GM10248 (cell line): ENCODE measurements around the gene SLC25A4.

Source experiments
- CTCF ChIA-PET: fragments of 300-600 bp; sonication (Branson Sonifier 250); formaldehyde crosslinking; extraction: SDS; loops from one replicate; lab custom pipeline; 2021; ENCODE audit warnings: antibody characterized with exemption; lab: Yijun Ruan, JAX
- POLR2A ChIA-PET: fragments of 350-650 bp; sonication (Branson Sonifier 250); formaldehyde crosslinking; extraction: SDS; loops from one replicate; lab custom pipeline; 2020; ENCODE audit warnings: antibody characterized with exemption; lab: Yijun Ruan, JAX
- DNase-seq: peaks from one replicate; pipeline ENCODE4 v3.0.0; 2012; ENCODE audit errors: extremely low spot score
- TF ChIP-seq, protein P1 (sequence below): IDR thresholded peaks from 2 replicates; pipeline ENCODE4 v1.5.1; 2012; ENCODE audit warnings: mild to moderate bottlenecking, low read depth; ENCODE audit errors: extremely low read depth, missing control alignments, control extremely low read depth

The SLC25A4 gene

DNA sequence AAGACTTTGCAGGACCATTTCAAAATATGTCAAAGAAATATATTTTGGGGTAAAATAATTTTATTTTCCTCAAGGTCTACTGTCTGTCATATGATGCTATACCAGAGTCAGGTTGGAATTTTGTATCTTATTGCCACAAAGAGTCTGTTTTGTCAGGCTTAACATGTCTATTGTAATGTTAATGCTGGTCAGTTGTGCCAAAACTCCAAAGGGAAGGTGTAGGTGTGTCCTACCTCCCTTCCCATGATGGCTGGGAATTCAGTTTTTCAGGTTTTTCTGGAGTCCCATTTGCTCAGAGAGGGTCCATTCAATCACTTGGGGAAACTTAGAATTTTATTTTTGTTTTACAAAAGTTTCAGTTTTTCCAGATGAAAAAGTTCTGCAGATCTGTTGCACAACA is 33.3 kb upstream of the SLC25A4 start:
- CTCF ChIA-PET: interaction anchor here (1.0 to 1.3 kb wide), 3 partner anchors 14 to 25 kb away, joined by 3 to 4 read pairs (median 3); no protein-coding TSS in a partner anchor
- no peak for DNase-seq
- TF ChIP-seq, protein P1, sequence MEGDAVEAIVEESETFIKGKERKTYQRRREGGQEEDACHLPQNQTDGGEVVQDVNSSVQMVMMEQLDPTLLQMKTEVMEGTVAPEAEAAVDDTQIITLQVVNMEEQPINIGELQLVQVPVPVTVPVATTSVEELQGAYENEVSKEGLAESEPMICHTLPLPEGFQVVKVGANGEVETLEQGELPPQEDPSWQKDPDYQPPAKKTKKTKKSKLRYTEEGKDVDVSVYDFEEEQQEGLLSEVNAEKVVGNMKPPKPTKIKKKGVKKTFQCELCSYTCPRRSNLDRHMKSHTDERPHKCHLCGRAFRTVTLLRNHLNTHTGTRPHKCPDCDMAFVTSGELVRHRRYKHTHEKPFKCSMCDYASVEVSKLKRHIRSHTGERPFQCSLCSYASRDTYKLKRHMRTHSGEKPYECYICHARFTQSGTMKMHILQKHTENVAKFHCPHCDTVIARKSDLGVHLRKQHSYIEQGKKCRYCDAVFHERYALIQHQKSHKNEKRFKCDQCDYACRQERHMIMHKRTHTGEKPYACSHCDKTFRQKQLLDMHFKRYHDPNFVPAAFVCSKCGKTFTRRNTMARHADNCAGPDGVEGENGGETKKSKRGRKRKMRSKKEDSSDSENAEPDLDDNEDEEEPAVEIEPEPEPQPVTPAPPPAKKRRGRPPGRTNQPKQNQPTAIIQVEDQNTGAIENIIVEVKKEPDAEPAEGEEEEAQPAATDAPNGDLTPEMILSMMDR: no peak
- POLR2A ChIA-PET: no interaction called here

DNA sequence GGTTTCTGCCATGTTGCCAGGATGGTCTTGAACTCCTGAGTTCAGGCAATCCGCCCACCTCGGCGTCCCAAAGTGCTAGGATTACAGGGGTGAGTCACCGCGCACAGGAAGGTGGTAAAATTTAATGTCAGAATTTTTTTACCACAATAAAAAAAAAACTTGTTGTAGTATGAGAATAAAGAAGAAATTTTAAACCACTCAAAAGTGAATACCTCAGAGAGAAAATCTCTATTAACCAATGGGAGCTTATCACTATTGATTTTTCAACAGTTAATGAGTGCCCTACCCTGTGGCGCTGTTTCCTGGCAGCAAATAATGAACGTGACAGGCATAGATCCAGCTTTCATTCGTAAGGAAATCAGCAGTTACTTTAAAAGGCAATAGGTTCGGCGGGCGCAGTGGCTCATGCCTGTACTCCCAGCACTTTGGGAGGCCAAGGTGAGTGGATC is 32.7 kb upstream of the SLC25A4 start:
- ChIA-PET CTCF (interaction anchor here (1.0 to 1.3 kb wide), 3 partner anchors 14 to 24 kb away, joined by 3 to 4 read pairs (median 3); no protein-coding TSS in a partner anchor), POLR2A (no interaction called here)
- TF ChIP-seq, protein P1: no peak

DNA sequence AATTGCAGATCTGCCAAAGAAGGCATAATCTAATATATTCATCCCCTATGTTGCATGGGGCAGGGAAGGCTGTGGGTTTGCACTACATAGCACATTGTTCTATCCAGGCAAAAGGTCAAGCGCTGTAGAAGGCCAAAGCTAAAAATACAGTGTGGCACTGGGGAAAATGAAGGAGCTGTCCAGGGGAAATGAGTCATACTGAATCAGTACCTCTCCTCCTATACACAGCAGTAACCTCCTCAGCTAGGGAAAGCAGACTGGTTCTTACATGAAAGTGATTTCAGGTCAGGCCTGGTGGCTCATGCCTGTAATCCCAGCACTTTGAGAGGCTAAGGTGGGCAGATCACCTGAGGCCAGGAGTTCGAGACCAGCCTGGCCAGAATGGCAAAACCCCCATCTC is 31.0 kb upstream of the SLC25A4 start:
- ChIA-PET POLR2A (no interaction called here), CTCF (interaction anchor here (2.4 kb wide), 1 partner anchor 16 kb away, joined by 7 read pairs; no protein-coding TSS in a partner anchor)
- DNase-seq: no peak
- TF ChIP-seq, protein P1: no peak

More for the DNA sequence above, 32.7 kb upstream of the SLC25A4 start:
- DNase-seq: no peak

DNA sequence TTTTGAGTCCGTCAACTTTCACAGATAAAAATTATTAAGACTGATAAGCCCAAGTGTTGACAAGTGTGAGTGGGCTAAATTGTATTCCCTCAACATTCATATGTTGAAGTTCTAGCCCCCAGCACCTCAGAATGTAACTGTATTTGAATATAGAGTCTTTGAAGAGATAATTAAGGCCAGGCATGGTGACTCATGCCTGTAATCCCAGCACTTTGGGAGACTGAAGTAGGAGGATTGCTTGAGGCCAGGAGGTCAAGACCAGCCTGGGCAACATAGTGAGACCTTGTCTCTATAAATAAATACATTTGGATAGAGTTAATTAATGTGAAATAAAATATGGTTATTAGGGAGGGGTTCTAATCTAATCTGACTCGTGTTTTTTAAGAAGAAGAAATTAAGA is 29.7 kb upstream of the SLC25A4 start:
- TF ChIP-seq, protein P1: no peak
- no peak for DNase-seq
- CTCF ChIA-PET: interaction anchor here (2.4 to 2.5 kb wide), 2 partner anchors 18 to 21 kb away, joined by 6 to 7 read pairs; no protein-coding TSS in a partner anchor

DNA sequence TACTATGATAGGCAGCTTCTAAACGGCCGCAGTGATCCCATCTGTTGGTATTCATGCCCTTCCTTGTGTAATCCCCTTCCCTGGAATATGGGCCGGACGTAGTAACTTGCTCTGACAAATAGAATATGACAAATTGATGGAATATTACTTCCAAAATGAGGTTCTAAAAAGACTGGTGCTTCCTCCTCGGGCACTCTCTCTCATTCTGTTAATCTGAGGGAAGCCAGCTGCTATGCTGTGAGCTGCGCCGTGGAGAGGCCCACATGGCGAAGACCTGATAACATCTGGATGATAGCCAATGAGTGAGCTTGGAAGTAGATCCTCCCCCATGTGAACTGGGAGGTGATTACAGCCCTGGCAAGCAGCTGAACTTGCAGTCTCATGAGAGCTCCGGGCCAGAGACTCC is 27.2 kb upstream of the SLC25A4 start:
- DNase-seq: no peak
- CTCF ChIA-PET: interaction anchor here (0.9 to 1.9 kb wide), 6 partner anchors 11 to 76 kb away, joined by 3 to 5 read pairs (median 4); no protein-coding TSS in a partner anchor
- TF ChIP-seq, protein P1: no peak
- POLR2A ChIA-PET: no interaction called here

More for the DNA sequence above, 29.7 kb upstream of the SLC25A4 start:
- POLR2A ChIA-PET: no interaction called here

DNA sequence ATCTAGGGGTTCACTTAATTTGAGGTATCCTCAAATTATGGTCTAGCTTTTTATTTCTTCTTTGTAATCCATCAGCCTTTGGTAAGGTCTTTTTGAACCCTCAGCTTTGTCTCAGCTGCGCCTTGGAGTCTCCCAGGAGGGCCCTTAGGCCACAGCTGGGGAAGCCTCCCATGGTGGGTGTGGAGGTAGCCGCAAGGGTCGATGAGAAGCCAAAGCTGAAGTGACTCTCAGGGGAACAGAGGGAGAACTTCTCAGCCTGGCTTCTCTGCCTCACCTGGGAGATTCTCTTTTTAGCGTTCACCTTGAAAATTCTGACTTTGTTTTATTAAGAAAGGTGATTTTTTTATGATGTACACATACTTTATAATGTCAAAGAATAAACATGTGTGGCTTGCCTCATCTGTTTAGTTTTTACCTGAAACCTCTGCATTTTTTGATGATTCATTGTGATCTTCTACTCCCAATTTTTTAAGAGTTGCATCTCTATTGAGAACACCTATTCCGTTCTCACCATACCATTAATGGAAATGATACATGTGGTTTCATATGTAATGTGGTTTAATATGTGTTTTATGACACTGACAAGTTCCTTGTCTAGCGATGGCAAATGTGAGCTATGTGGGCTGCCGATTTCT is 25.6 kb upstream of the SLC25A4 start:
- no peak for DNase-seq
- ChIA-PET POLR2A (no interaction called here), CTCF (interaction anchor here (1.3 to 1.5 kb wide), 2 partner anchors 17 kb away, joined by 3 to 4 read pairs; no protein-coding TSS in a partner anchor)
- TF ChIP-seq, protein P1: no peak
